Panc1 (cell line): Measurements from ENCODE around the gene SIRPG.

ENCODE experiments used
- CTCF ChIP-seq: fragments of 450-650 bp; IDR thresholded peaks from 2 replicates; pipeline ENCODE4 v1.5.1; 2017; ENCODE audit warnings: mild to moderate bottlenecking
- POLR2AphosphoS5 ChIP-seq: IDR thresholded peaks from 2 replicates; pipeline ENCODE4 v1.6.1; 2012; ENCODE audit warnings: mild to moderate bottlenecking, low read depth, low read length, moderate library complexity
- TCF7L2 ChIP-seq: IDR thresholded peaks from 2 replicates; pipeline ENCODE4 v1.6.1; 2011; ENCODE audit warnings: mild to moderate bottlenecking, low read depth, low read length, inconsistent platforms

GRCh38 chr20:1627200-1627550, 30.4 kb downstream of the SIRPG start:
- TF ChIP-seq CTCF (no peak), POLR2AphosphoS5 (no peak), TCF7L2 (no peak)
